Measurements from ENCODE around the gene CCDC33. TPM values are rescaled to one million over a fixed set of nuclear protein-coding genes. Genes with fewer than 3 reads are reported as not detected.

CCDC33 gene
- total RNA-seq, 1 experiment from 2014 or later, result not detected

DNA sequence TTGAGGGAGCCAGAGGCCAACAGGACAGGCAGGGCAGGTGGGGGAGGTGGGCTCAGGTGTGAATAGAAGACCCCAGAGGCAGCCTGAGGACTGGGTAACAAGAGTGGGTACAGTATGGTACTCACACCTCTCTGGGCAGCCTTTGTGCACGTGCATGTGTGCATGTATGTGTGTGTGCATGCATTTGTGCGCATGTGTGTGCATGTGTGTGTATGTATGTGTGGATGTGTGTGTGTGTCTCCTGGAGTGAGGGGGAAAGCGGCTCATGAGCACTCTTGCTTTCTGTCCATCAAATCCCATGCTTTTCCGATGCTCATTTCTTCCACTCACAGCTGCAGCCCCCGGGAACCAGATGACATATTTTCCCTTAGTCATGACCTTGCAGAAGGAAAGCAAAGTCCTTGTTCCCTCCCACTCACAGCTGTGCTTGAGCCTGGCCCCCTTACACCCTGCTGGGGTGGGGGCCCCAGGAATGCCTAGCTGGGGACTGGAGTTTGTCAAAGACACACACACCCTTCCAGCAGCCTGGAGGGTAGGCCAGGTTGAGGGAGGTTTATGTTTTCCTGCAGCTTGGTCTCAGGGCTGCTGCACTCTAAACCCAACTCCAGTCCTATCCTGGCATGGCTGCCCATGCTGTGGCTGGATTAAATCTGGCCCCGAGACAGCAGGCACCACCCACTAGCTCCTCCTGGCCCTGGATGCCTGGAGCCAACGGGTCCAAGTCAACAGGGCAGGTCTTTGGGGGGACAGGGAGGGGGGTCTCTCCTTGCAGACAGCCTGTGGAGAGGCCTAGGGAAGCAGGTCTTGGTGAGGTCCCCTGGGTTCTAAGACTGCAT is 22.5 kb downstream of the CCDC33 start:
- no peak for DNase-seq (ENCODE audit: low read depth)

- no peak for DNase-seq (ENCODE audit: low read depth)
Observed at GRCh38 chr15:74259292-74259648, 23.1 kb downstream of the CCDC33 start.

- no peak for DNase-seq (ENCODE audit: low read depth)
Observed at GRCh38 chr15:74259821-74260607, 23.9 kb downstream of the CCDC33 start.

DNA sequence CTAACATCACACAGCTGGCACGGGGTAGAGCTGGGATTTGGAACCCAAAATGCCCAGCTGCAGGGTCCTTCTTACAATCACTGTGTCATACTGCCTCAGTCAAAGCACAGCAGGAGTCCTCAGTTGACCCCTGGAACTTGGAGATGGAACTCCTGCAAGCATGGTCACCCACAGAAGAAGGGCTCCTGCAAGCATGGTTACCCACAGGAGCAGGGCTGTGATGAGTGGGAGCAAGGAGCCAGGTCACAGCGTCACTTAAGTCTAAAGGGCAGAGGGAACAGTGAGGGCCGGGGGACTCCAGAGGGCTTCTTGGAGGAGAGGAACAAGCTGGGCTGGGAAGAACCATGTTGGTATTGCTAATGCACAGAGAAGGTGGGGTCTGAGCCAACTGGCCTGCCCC is 24.9 kb downstream of the CCDC33 start:
- no peak for DNase-seq (ENCODE audit: low read depth)

GRCh38 chr15:74261685-74262084 is 25.6 kb downstream of the CCDC33 start:
- DNase-seq (ENCODE audit: low read depth), result no peak

DNA sequence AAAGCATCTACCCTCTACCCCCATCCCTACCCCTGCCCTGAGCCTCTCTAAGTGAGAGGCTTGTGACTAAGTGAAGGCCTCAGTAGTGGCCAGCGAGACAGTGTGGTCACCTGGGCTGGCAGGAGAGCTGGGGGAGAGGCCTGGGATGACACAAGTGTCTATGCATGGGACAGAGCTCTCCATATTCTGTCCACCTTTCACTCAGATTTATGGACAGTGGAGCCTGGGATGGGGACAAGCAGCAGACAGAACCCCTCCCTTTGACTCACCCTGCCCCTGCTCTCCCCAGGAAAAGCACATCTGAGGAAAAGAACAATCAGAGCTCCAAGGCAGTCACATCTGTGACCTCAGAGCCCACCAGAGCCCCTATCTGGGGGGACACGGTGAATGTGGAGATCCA is 26.0 kb downstream of the CCDC33 start:
- DNase-seq (ENCODE audit: low read depth), result no peak

- DNase-seq (ENCODE audit: low read depth), result no peak
Observed at GRCh38 chr15:74262625-74263024, 26.5 kb downstream of the CCDC33 start.

- no peak for DNase-seq (ENCODE audit: low read depth)
Observed at GRCh38 chr15:74263466-74263865, 27.3 kb downstream of the CCDC33 start.

- DNase-seq (ENCODE audit: low read depth), result no peak
Observed at GRCh38 chr15:74264081-74264501, 28.0 kb downstream of the CCDC33 start.

DNA sequence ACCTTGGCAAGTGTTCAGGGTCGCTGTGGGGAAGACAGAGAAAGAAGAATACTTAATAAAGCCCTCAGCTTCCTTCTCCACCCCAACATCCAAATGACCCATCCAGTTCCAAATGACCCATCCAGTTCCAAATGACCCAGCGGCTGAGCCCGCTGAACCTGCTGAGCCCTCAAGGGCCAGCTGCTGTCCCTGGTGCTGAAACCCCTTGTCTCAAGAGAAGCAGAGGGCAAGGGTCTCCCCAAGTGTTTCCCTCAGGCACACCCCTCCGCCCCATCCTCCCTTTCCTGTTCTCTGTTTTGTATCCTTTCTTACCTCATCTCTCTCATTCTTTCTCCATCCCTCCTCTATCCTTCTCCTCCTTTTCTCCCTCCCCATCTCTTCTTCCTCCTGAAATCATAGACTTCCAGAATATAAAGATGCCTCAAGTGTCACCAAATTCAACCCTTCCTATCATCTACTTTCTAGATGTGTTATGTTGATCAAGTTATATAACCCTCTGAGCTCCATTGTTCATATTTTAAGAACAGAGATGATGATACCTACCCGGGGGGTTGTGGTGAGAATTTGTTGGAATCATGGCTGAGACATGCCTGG is 29.0 kb downstream of the CCDC33 start:
- DNase-seq (ENCODE audit: low read depth), result no peak

GRCh38 chr15:74268020-74268419 is 31.9 kb downstream of the CCDC33 start:
- no peak for DNase-seq (ENCODE audit: low read depth)

- DNase-seq (ENCODE audit: low read depth), result no peak
Observed at GRCh38 chr15:74269362-74270035, 33.4 kb downstream of the CCDC33 start.

- DNase-seq (ENCODE audit: low read depth), result no peak
Observed at GRCh38 chr15:74270155-74270554, 34.0 kb downstream of the CCDC33 start.

DNA sequence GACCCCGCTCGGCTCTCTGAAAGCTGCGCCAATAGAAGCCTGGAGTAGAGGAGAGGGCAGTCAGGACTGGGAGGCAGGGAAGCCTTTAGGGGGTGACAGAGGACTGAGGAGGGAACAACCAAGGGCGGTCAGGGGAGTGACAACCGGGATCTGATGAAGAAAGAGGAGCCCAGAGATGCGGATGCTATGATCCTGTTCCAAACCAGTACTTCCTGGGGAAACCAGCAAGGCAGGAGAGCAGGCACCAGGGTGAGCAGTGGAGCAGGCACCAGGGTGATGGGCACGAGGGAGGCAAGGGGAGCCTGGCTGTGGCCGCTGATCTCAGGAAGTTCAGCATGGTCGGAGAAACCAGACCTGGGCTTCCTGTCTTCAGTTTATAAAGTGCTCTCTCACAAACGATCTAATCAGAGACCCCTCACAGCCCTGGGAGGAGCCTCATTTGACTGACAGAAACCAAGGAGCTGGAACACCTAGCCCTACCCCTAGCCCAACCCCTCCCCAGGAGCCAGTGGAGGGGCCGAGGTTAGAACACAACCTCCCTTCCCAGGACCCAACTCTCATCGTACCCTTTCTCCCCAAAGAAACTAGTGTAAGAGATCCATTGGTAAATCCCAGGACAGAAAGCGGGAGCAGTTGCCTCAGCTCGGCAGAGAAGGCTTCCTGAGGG is 34.9 kb downstream of the CCDC33 start:
- DNase-seq (ENCODE audit: low read depth), result no peak

GRCh38 chr15:74272812-74273211 is 36.7 kb downstream of the CCDC33 start:
- DNase-seq (ENCODE audit: low read depth), result no peak

GRCh38 chr15:74274470-74275038 is 38.4 kb downstream of the CCDC33 start:
- no peak for DNase-seq (ENCODE audit: low read depth)

DNA sequence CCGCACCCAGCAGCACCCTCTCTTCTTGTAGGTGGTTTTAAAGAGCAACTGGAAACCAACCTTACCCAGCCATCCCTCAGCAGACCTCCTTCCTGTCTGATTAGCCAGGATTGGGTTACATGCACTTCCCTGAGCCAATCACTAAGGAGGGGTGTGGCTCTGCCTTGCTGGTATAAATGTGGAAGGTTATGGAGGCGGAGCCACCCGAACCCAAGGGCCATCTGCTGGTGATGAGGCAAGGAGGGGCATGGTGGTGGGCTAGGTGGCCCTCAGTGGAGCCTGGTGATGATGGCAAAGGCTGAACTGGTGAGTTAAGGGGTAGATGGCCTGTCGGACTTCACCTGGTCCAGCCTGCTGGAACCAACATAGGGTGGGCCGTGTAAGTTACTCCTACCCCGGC is 39.8 kb downstream of the CCDC33 start:
- DNase-seq (ENCODE audit: low read depth), result no peak

DNA sequence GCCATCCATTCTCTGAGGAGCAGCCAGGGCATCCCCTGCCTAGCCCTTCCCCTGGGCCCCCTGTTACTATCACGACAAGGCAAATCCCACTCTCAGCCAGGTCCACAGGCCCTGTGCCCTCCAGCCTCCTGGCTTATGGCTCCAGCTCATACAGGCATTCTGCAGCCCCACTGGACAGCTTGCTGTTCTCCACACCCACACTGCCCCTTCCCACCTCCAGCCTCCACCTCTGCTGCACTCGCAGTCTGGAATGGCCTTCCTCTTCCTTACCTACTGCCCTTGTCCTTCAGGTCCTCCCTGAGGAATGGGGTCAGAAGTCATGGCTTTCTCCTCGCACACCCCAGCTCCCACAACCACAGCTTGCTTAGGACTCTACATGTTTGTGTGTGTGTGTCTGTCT is 40.4 kb downstream of the CCDC33 start:
- no peak for DNase-seq (ENCODE audit: low read depth)

- DNase-seq (ENCODE audit: low read depth), result no peak
Observed at GRCh38 chr15:74277242-74277810, 41.2 kb downstream of the CCDC33 start.

DNA sequence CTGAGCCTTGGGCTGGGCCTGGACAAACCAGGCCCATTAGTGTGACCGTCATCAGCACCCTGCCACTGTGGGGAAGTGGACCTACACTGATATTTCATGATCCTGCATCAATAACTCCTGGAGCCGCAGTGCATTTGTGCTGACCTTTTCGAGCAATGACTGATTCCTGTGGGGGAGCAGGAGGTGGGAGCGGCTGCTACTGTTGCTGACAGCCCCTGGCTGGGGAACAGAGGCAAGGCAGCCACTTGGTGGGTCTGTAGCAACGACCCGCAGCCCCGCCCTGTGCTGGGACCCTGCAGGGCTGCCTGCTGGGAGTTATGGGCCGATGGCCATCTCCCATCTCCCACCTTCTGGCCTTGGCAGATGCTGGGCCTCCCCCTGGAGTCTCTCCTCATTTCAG is 42.1 kb downstream of the CCDC33 start:
- no peak for DNase-seq (ENCODE audit: low read depth)
